GOT3 (cell line): ENCODE measurements around the gene HOXC13.

ENCODE experiments used
- DNase-seq: peaks from one replicate; lab custom pipeline; 2025; ENCODE audit warnings: mixed read lengths; lab: John Stamatoyannopoulos, UW

Gene HOXC13

DNA sequence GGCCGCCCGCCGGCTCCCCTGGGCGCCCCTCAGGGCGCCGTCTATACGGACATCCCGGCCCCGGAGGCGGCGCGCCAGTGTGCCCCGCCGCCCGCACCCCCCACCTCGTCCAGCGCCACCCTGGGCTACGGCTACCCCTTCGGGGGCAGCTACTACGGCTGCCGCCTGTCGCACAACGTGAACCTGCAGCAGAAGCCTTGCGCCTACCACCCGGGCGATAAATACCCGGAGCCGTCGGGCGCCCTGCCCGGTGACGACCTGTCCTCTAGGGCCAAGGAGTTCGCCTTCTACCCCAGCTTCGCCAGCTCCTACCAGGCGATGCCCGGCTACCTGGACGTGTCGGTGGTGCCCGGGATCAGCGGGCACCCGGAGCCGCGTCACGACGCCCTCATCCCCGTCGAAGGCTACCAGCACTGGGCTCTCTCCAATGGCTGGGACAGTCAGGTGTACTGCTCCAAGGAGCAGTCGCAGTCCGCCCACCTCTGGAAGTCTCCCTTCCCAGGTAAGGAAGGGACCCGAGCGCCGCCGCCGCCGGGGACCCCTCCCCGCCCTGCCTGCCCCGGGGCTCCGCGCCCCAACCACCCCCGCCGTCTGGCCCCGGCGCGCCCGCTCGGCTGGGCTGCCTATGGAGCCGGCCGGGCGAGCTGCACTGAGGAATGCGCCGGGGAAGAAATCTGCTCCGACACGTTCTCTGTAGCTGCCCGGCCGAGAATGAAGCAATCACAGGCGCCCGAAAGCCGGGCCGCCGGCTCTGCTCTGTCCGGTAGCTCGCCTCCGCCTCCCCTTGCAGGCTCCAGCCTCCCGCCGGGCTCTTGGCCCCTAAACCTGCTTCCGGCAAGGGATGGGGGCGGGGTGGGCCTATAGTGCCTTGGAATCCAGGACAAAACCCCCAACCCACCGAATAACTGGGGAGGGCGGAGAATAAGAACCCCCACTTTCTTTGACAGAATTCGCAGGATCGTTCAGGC, 794 bp downstream of the HOXC13 start:
- DNase-seq, result no peak

- no peak for DNase-seq
Observed at GRCh38 chr12:53940443-53941014, 1.9 kb downstream of the HOXC13 start.

- DNase-seq, result no peak
Observed at GRCh38 chr12:53941187-53941586, 2.6 kb downstream of the HOXC13 start.

DNA sequence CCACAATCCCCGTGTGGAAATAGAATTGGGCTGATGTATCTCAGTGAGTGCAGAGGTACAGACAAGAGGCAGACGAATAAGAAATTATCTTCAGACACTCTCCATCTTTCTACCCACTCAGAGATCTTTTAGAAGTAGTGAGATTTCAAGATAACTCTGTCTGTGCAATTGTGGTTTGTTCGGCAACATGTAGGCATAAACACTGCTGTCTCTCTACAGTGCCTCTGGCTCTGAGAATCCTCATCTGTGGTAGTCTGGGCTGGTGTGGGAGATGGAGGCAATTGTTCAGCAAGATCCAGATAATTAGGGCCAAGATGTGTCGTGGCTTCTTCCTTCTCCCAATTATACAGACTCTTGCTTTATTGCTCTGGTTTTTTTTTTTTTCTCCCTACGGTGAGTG, 3.1 kb downstream of the HOXC13 start:
- DNase-seq, result no peak

- DNase-seq, result no peak
Observed at GRCh38 chr12:53942467-53942997, 3.9 kb downstream of the HOXC13 start.

DNA sequence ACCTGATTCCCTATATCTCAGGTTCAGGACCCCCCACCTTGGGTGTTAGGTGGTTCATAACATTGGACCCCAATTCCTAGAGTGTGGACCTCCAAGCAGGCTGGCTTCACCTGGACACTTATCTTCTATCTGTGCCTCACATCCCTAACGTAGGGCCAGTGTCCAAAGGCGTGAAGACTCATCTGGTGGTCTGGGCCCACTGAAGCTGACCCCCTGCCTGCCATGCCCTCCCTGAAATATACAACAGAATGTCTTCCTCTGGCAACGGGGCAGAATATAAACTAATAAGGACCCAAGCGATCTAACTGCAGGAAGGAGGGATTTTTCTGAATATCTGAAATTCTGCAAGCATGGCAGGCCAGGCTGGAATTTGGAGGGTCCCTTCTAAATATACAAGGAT, 5.6 kb downstream of the HOXC13 start:
- no peak for DNase-seq

GRCh38 chr12:53944907-53945847, 6.5 kb downstream of the HOXC13 start:
- no peak for DNase-seq

DNA sequence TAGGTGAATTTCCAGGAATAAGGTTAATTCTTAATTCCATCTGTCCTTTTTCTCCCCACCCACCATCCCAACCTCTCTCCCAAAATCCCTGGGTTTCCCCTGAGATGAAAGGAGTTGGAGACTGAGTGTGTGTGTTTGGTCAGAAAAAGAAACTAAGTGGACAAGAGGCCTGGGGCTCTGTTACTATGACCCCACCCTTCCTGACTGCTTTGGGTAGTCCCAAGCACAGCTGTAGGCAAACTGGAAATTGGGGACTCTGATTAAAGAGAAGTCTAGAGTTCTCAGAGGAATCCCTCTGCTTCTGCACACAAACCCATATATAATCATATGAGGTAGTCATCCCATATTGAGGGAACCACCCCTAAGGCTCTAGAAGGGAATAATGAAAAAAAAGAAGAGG, 9.1 kb downstream of the HOXC13 start:
- DNase-seq, result no peak

DNA sequence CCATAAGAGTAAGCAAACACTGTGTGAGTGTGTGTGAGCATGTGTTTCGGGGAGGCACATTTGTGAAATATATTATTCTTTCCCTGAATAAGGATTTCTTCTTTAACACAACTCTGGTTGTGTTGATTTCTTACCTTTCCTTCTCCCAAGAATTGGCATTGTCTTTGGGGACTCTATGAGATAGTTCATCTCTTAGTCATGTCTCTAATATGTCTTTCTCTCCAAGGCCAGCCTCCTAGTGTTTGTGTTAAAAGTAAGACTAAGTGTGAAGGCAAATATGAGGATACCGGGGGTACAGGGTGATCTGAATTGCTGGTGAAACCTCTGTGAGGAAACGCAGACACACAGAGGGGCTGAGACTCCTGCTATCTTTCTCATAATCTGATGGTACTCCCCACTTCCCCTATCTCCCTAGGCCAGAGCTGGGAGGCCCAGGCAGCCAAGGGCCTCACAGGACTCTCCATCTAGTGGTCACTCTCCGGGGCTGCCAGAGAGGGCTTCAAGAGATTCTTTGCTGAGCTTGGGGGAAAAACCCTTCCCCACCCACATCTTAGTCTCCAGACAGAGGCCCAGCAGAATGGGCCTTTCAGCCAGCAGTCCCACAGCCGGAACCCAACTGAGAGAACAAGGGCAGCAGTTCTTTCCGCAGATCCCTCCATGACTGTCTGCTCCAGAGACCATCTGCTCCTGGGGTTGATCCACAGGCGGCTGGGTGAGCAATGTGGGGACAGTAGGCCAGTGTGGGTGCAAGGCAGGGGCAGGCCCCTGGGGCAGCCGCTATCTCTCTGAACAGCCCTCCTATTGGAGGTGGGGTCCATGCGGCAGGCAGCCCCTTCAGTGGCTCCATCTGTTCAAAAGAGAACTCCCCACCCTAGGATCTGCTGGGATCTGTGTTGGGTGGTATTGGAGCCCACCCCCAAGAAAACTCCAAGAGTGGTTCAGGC, 10.3 kb downstream of the HOXC13 start:
- no peak for DNase-seq

DNA sequence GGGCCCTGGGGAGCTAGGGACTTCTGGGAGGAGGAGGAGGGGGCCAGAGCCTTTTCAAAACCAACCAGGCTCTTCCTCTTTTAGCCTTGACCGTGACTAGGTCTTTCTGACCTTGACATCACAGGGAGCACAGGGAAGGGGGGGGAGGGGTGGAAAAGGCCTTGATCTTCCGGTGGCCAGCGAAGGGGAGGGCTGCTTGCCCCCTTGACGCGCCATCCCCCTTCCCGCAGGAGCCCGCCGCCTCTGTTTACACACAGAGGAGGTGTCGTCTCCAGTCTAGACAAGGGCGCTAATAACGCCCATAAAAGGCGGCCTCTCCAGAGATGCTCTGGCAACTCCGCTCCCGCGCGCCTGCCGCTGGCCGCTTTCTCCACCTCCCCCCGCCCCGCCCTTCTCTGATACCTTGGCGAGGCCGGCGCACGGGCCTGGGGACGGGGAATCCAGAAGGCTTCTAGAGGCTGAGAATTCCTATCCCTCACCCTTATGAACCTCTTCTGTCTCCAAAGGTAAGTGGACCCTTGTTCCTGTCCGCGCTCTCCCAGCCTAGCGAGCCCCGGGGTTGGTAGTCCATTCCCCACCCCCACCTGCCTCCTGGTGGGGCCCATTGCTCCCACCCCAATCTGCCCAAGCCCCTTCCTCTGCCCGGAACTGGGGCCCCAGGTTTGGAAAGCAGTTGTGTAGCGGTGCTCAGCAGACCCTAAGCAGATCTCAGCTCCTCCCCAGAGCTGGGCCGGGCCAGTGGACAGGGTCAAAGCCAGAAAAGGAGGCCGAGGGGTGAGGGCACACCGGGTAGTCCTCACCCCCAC, 11.2 kb downstream of the HOXC13 start:
- no peak for DNase-seq

GRCh38 chr12:53950437-53950773, 11.8 kb downstream of the HOXC13 start:
- DNase-seq, result no peak

DNA sequence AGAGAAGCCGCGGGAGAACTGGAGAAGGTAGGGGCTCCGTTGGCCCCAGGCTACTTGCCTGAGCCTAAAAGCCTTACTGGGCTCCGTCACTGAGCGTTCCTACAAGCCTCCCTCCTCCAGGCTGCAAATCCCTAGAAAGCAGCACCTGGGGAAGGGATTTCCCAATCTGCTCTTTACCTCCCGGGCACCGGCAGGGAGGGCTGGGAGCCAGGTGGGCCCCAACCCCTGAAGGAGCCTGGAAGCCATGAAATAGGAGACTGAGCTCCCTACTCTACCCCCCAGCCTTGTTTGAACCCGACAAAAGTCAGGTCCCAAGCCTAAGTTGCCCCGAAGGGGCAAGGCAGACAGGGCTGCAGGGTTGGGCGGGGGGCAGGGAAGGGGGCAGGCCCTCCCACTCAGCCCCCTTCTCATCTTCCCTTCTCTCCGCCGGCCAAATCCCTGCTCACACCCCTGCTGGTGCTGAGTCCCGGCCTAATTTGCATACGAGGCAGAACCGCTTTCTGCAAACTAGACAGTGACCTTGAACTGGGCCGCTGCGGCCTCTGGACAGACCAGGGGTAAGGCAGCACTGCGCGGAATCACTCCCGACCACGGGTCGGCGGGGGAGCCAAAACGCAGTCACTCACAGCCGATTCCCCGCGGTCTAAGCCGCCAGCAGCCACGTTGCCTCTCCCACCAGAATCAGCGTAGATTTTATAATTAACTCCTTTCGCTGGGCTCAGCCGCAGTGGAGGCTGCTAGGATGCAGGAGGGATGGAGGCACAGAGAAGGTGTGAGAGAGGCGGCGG, 12.4 kb downstream of the HOXC13 start:
- no peak for DNase-seq

DNA sequence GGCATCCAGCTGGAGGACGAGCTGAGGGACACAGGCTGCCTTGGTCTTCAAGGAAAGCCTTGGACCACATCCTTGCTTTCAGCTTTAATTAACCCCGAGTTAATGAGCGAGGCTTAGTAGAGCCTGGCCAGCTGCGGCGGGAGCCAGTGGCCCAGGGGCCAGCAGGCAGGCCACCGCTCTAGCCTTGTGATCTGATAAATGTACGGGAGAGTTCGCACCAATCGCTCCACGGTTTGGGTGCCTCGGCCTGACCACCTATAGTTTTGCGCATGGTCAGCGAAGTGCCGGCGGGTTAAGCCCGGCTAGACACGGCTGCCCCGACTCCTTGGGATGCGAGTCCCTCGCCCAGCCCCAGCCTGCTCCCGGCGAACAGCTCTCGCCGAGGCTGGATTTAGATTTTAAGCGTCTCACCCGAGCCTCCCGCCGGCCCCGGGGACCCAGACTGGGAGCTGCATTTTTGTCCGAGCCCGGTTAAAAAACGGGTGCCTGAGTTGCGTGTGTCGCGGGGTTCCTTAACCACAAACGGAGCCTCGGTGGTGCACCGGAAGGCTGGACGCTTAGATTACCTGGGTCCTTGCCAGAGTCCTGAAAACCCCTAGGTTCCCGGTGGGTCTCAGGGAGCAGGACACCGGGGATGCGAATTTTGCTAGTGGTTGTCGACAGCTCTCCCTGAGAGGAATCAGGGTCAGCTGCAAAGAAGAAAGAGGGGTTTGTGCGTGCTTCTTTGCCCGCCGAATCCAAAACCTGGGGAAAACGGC, 13.1 kb downstream of the HOXC13 start:
- DNase-seq, result no peak

- no peak for DNase-seq
Observed at GRCh38 chr12:53952335-53952694, 13.7 kb downstream of the HOXC13 start.

DNA sequence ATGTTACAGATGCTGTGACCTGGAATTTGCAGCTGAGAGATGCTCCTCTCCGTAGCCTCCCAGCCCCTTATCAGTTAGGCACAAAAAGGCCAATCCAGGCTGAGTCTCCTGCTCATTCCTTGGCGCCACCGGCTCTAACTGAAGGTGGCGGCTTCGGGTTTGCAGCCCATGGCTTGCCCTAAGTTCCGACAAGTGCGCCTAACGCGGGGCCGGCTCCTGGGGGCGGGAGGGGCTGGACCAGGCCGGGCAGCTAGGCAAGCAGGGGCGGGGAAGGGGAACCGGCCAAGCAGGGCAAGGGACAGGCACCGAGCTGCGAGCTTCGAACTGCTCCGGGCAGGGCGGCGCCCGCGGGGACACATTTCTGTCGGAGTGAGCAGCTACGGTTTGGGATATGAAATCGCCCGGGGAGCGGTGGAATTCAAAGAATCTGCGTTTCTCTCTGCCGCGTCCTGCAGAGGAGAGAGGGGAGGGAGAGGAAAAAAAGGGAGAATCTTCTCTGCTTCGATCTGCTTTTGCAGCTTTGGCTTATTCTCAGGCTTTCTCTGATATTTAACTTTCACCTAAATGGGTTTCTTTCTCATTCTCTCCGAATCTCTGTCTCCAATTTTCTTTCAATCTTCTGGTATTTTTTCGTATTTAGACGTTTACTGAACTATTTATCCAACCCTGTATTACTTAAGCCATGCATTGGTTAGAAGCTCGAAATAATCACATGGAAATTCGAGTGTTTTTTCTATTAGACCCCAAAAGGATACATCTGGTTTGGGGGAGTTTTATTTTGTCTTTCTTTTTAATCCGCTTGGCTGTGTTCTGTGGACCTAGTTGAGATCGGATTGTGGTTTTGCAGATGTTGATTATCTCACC, 14.5 kb downstream of the HOXC13 start:
- no peak for DNase-seq

GRCh38 chr12:53953831-53954693, 15.4 kb downstream of the HOXC13 start:
- no peak for DNase-seq

DNA sequence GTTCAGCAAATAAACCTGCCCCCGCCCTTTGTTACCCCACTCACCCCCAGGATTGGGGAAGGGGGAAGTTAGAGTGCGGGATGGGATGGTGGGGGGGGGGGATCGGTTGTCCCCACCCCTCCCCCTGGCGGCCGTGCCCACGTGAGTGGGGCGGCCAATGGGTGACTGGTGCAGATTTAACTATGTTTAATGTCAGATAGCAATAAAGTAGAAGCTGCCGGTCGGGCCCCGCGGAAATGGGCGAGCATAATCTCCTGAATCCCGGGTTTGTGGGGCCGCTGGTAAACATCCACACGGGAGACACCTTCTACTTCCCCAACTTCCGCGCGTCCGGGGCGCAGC, 16.0 kb downstream of the HOXC13 start, which contains the start of gene HOXC12:
Gene HOXC12, plus strand, starts transcription at position 210 of the 342 bp plus-strand sequence. Its CDS starts 27 bp downstream, at position 237.
- no peak for DNase-seq
